HG03175 (cell line): ENCODE results near the gene KCNG3.

Experiments
- ATAC-seq: cut with Tn5 transposase; IDR thresholded peaks from one replicate; pipeline ENCODE4 v1.9.1; 2021; ENCODE audit warnings: mild to moderate bottlenecking, moderate library complexity; ENCODE audit not compliant: unreplicated experiment

The KCNG3 gene

DNA sequence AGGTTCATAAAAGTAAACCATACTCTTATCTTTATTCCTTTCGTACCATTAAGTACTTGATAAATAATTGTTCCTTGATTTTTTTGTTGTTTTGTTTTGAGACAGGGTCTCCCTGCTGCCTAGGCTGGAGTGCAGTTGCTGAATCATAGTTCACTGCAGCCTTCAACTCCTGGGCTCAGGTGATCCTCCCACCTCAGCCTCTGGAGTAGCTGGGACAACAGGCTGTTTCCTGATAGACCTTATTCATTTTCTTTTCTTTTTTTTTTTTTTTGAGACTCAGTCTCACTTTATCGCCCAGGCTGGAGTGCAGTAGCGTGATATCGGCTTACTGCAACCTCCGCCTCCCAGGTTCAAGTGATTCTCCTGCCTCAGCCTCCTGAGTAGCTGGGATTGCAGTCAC lies 5.5 kb downstream of the KCNG3 start:
- no peak for ATAC-seq

DNA sequence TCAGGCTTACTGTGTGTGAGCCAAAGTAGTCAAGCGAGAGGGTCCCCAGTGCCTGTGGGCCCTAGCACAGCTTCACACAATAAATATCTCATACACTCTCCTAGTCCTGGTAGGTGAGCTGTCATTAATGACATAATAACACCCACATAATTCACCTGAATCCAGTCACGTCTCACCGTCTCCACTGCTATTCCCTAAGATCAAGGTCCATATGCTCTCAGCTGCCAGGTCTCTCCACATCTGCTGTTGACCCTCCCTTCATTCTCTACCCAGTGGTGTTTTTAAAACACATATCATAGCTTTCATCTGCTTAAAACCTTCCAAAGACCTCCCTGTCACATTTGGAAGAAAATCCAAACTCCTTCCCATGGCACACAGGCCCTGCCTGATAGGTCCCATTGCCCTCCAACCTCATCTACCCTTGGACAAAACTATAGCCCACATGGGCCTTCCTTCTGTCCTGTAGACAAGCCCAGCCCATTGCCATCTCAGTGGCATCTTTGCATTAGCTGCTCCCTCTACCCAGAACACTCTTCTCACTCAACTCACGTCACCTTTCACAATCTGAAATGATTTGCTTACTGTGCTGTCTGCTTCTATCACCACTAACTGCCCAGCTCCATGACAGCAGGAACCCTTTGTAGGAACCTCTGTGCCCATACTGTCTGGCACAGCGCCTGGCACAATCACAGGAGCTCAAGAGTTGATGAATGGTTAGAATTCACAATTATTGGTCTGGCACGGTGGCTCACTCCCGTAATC lies 7.5 kb downstream of the KCNG3 start:
- no peak for ATAC-seq

DNA sequence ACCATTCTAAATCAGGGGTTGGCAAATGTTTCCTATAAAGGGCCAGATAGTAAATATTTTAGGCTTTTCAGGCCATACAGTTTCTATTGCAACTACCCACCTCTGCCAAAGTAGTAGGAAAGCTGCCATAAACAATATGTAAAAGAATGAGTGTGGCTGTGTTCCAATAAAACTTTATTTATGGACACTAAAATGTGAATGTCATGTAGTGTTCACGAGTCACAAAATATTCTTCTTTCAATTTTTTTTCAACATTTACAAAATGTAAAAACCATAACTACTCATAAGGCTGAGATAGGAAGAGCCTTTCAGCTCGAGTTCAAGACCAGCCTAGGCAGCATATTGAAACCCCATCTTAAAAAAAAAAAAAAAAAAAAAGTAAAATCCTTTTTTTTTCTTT lies 13.4 kb downstream of the KCNG3 start:
- no peak for ATAC-seq

- no peak for ATAC-seq
These were observed 18.9 kb downstream of the KCNG3 start for GRCh38 chr2:42474765-42475454.

- no peak for ATAC-seq
These were observed 23.1 kb downstream of the KCNG3 start for GRCh38 chr2:42470706-42471105.

DNA sequence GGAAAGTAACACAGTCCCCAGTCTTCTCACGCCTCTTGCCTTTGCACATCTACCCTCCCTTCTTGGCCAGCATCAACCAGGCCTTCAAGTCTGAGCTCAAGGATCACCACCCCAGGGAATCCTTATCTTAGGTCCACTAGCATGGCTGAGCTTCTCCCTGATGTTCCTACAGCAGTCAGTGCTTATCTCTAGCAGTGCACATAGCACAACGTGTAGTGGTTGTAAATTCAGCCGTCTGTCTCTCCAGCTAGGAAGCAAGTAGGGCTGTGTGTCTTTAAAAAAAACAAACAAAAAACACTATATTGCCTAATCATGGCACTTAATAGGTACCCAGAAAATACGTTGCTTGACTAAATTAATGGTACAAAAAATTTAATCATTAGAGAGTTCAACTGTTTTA lies 29.2 kb downstream of the KCNG3 start:
- ATAC-seq, result no peak

DNA sequence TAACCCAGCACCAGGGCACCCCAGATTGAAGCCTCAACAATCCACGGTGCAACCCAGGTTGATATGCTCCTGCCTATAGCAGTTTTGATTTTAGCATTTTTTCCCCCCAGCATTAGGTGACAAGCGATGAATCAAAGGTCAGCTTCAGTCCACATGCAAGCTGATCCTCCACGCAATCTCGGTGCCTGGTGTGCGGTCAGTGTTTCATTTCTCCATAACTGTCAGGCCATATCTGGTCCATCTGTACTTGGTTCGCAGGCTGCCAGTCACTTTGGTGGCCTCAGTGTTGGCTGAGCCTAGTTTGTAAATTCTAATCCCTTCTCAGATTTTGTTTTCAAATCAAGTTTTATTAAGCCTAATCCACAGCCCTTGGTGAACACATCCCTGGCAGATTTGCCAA lies 30.2 kb downstream of the KCNG3 start:
- ATAC-seq, result no peak

GRCh38 chr2:42459296-42459695 lies 34.5 kb downstream of the KCNG3 start:
- ATAC-seq, result no peak

GRCh38 chr2:42458396-42458795 lies 35.4 kb downstream of the KCNG3 start:
- ATAC-seq, result no peak

GRCh38 chr2:42457011-42457410 lies 36.8 kb downstream of the KCNG3 start:
- no peak for ATAC-seq

DNA sequence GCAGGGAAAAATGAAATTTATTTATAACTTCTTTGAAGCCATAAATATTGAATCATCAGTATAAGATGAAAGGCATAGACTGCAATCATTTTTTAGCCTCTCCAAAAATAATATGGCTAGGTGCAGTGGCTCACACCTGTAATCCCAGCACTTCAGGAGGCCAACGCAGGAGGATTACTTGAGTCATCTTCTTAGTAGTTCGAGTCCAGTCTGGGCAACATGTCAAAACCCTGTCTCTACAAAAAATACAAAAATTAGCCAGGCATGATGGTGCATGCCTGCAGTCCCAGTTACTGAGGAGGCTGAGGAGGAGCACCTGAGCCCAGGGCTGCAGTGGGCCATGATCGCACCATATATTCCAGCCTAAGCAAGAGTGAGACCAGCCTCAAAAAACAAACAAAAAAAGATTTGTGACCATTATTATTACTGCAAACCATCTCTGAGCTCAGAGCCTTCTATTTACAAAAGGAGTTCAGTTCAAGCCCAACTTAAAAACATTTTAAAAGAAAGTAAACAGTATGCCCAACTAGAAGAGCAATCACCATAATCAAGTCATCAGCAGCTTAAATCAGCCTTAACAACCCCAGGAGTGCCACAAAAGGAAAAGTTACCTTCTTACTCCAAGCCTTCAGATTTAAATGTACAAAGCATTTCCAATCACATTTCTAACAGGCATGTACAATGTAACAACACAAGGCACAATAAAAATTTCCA lies 37.5 kb downstream of the KCNG3 start:
- ATAC-seq, result no peak

DNA sequence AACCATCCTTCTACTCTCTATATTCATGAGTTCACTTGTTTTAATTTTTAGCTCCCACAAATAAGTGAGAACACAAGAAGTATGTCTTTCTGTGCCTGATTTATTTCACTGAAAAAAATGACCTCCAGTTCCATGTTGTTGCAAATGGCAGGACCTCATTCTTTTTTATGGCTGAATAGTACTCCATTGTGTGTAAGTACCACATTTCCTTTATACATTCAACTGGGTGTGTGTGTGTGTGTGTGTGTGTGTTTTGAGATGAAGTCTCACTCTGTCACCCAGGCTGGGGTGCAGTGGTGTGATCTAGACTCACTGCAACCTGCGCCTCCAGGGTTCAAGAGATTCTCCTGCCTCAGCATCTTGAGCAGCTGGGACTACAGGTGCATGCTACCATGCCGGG lies 41.2 kb downstream of the KCNG3 start:
- no peak for ATAC-seq

DNA sequence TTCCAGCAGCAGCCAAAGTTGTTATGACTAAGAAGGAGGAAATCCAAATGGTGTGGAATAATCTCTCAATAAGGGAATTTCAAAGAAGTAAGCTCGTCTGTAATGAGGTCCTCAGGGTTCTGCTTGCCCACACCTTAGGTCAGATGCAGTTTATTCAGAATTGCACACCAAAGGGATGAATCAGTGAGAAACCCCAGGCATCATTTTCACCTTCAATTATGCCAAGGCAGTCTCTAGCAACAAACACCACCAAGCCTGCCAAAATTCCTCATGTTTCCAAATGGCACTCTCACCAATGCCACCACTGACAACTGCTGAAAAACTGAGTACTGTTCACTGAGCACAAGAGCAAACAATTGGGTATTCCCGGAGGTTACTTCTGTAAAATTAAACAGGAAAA lies 43.6 kb downstream of the KCNG3 start:
- ATAC-seq, result no peak

GRCh38 chr2:42449163-42450087 lies 44.4 kb downstream of the KCNG3 start:
- ATAC-seq, result no peak

- ATAC-seq, result no peak
These were observed 45.6 kb downstream of the KCNG3 start for GRCh38 chr2:42448163-42448562.

DNA sequence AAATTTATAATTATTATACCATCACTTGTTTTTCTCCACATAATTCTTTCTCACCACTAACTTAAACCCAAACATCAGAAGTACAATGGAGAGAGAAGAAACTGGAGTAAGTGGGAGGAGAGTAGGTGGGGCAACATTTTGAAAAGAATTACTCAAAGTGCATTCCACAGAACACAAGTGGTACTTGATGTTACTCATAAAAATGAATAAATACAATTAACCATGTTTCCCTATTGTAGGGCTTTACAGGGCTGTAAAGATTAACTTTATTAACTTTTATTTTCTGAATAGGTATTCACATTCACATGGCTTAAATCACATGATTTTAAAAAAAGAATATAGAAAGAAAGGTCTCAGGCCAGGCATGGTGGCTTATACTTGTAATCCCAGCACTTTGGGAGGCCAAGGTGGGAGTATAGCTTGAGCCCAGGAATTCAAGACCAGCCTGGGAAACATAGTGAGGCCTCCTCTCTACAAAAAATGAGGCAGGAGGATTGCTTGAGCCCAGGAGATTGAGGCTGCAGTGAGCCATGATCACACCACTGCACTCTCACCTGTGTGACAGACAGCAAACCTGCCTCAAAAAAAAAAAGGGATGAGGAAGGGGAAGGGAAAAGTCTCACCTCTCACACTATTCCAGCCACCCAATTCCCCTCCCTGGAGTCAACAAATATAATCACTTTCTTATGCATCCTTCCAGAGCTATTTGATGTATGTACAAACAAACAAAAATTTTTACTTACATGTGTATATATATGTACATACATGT lies 47.1 kb downstream of the KCNG3 start:
- no peak for ATAC-seq

DNA sequence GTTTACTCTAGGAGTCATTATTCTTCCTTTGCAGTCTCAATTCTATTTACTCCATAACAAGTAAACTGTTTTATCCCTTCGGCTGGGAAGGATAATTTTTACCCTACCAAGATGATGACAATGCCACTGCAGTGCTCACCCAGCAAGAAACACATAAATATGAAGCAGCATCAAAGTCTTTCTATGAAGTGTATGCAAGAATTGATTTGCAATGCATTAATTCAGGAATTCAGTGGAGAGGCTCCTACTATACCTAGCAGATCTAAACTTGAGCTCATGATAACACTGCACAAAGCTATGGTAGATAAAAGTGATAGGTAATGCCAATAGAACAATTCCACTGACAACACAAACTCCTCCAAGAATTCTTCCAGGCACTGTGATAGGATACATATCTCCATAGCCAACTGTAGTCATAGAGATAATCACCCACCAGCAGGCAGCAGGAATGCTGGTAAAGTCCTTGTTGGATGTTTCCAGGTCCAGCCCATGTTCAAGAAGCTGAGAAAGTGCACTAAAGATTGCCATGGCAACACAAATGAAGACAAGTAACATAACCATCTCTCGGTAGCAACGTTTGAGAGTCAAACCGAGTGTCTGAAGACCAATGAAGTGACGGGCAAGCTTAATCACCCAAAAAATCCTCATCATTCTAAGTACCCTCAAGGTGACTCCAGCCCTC lies 49.9 kb downstream of the KCNG3 start:
- no peak for ATAC-seq

- ATAC-seq, result no peak
These were observed 51.0 kb downstream of the KCNG3 start for GRCh38 chr2:42442774-42443173.

DNA sequence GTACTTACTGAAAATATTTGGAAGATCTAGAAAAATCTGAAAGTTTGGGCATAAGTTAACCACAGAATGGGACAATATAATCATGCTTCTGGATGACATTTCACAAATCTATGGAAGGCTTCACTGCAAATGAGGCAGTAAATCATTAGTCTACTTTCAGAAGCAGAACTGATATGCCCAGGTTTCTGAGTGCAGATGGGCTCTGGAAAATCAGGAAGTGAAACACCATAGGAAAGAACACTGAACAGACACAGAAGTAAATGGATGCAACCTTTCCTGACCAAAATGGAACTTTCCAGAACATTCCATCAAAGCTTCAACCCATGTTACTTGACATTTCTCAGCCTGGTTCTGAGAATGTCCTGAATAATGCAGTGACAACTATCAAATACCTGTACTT lies 55.1 kb downstream of the KCNG3 start:
- ATAC-seq, result no peak

- no peak for ATAC-seq
These were observed 57.4 kb downstream of the KCNG3 start for GRCh38 chr2:42436370-42436769.
